HepG2 (cell line): ENCODE data around the gene NLGN2. TPM values are rescaled to one million over a fixed set of nuclear protein-coding genes. Genes with fewer than 3 reads are reported as not detected.

Experiments
- ATAC-seq: fragments of 200-7000 bp; cut with Tn5 transposase; 3 replicates; pipeline ENCODE4 v1.9.1; 2020; ENCODE audit warnings: mild to moderate bottlenecking, moderate library complexity
- BruUV-seq: library from RNA; stranded (reverse); fragments of 400-500 nt; replicated peaks from 2 replicates; lab custom pipeline; 2021; lab: Mats Ljungman, UMichigan
- CTCF ChIA-PET: fragments of 300-600 bp; formaldehyde crosslinking; extraction: SDS; loops from one replicate; lab custom pipeline; 2021; ENCODE audit warnings: low total read pairs, inconsistent platforms, low intra/inter-chr PET ratio; lab: Yijun Ruan, JAX
- POLR2A ChIA-PET: fragments of 350-600 bp; sonication (Branson Sonifier 250); formaldehyde crosslinking; loops from one replicate; lab custom pipeline; 2020; ENCODE audit warnings: antibody characterized with exemption, inconsistent platforms; lab: Yijun Ruan, JAX
- DNase-seq: peaks from one replicate; pipeline ENCODE4 v3.0.0-alpha.2; 2015; ENCODE audit warnings: low spot score
- FAIRE-seq: peaks from 3 replicates; lab custom pipeline; 2011; peaks lifted over from hg19 to GRCh38; lab: Jason Lieb, UNC
- H2AFZ ChIP-seq: one replicate; pipeline ENCODE4 v1.6.1; 2011; ENCODE audit warnings: low read length, inconsistent platforms
- H3K27ac ChIP-seq: fragments of 300-600 bp; 3 replicates; pipeline ENCODE4 v1.8.0; 2011; ENCODE audit warnings: mixed run types, mild to moderate bottlenecking, mixed read lengths, low read length, inconsistent platforms; ENCODE audit not compliant: insufficient read depth; ENCODE audit errors: extremely low read length
- H3K27me3 ChIP-seq, 2 experiments: fragments of 200-600 bp in 1 of 2; 2 replicates in 1 of 2; 3 replicates in 1 of 2; pipeline versions ENCODE4 v1.6.0 to v1.8.0; 2011; ENCODE audit warnings: low read length in 2 of 2, mild to moderate bottlenecking in 2 of 2, moderate library complexity in 2 of 2, inconsistent platforms in 1 of 2; ENCODE audit not compliant: insufficient read depth in 2 of 2, control insufficient read depth in 1 of 2
- H3K36me3 ChIP-seq, 2 experiments: fragments of 200-600 bp in 1 of 2; replicated peaks in 1 of 2; 2 replicates in 1 of 2; 3 replicates in 1 of 2; pipeline versions ENCODE4 v1.5.1 to v1.8.0; 2011; ENCODE audit warnings: low read length in 2 of 2, inconsistent platforms in 1 of 2; ENCODE audit not compliant: insufficient read depth in 2 of 2, control insufficient read depth in 1 of 2
- H3K4me1 ChIP-seq: 2 replicates; pipeline ENCODE4 v1.5.1; 2012; ENCODE audit warnings: low read length, inconsistent platforms; ENCODE audit not compliant: insufficient read depth
- H3K4me2 ChIP-seq: 2 replicates; pipeline ENCODE4 v1.6.0; 2011; ENCODE audit warnings: low read depth, low read length, inconsistent platforms
- H3K4me3 ChIP-seq, 3 experiments: fragments of 200-600 bp in 1 of 3; sonication (generic), shearing (Covaris generic) in 1 of 3; replicated peaks in 1 of 3; 2 replicates each; pipeline ENCODE4 v1.5.1; 2011 to 2016; ENCODE audit warnings: low read length in 3 of 3, inconsistent platforms in 2 of 3, low read depth in 2 of 3, mild to moderate bottlenecking in 2 of 3, control low read depth in 1 of 3, mixed read lengths in 1 of 3; ENCODE audit not compliant: insufficient read depth in 1 of 3
- H3K79me2 ChIP-seq: one replicate; pipeline ENCODE4 v1.6.1; 2011; ENCODE audit warnings: low read length, inconsistent platforms; ENCODE audit not compliant: insufficient read depth
- H3K9ac ChIP-seq: 2 replicates; pipeline ENCODE4 v1.6.0; 2011; ENCODE audit warnings: mild to moderate bottlenecking, low read depth, low read length, inconsistent platforms; ENCODE audit not compliant: insufficient read depth
- H3K9me3 ChIP-seq: 2 replicates; pipeline ENCODE4 v1.5.1; 2012; ENCODE audit warnings: mild to moderate bottlenecking, low read length
- H4K20me1 ChIP-seq: 2 replicates; pipeline ENCODE4 v1.6.0; 2011; ENCODE audit warnings: inconsistent platforms, mild to moderate bottlenecking, low read length, moderate library complexity; ENCODE audit not compliant: insufficient read depth
- ATF7 ChIP-seq, 2 experiments: fragments of 450-650 bp in 1 of 2; sonication (generic) in 1 of 2; formaldehyde crosslinking in 1 of 2; IDR thresholded peaks; 2 replicates each; pipeline versions ENCODE4 v1.4.0 to v1.6.1; 2016 to 2020; ENCODE audit warnings: antibody characterized with exemption in 1 of 2, mild to moderate bottlenecking in 1 of 2, missing genetic modification reagents in 1 of 2
- CREB1 ChIP-seq, 2 experiments: fragments of 450-650 bp in 1 of 2; IDR thresholded peaks; 2 replicates each; pipeline ENCODE4 v1.6.1; 2016 to 2017; ENCODE audit warnings: control low read depth in 1 of 2, mild to moderate bottlenecking in 1 of 2, missing compliant biosample characterization in 1 of 2, missing genetic modification characterization in 1 of 2
- IKZF1 ChIP-seq: fragments of 450-650 bp; IDR thresholded peaks from 2 replicates; pipeline ENCODE4 v1.7.1; 2016
- YEATS4 ChIP-seq: sonication (generic); formaldehyde crosslinking; IDR thresholded peaks from 2 replicates; pipeline ENCODE4 v1.4.0; 2020; ENCODE audit warnings: missing genetic modification reagents, borderline replicate concordance
- ZNF432 ChIP-seq: sonication (generic); formaldehyde crosslinking; IDR thresholded peaks from 2 replicates; pipeline ENCODE4 v1.5.0; 2020; ENCODE audit warnings: missing genetic modification reagents, mild to moderate bottlenecking, borderline replicate concordance
- ZNF7 ChIP-seq: IDR thresholded peaks from 2 replicates; pipeline ENCODE4 v1.6.1; 2016; ENCODE audit warnings: missing biosample characterization, missing genetic modification reagents
- ZNF773 ChIP-seq: sonication (generic); formaldehyde crosslinking; IDR thresholded peaks from 2 replicates; pipeline ENCODE4 v1.4.0; 2020; ENCODE audit warnings: missing genetic modification reagents, borderline replicate concordance
- WGBS: methylation state at CpG from one replicate; pipeline ENCODE4 v1.1.6; 2017; ENCODE audit warnings: low lambda C conversion rate; 5-methylcytosine and 5-hydroxymethylcytosine counted together
- in situ Hi-C: cut with HindIII; loops from 2 replicates; pipeline ENCODE4 v1.10.0; 2017; ENCODE audit warnings: low pct_unique_long_range_greater_than_20kb; ENCODE audit not compliant: extremely low pct_ligation_motif_present
- intact Hi-C: fragments of 100-400 bp; cut with micrococcal nuclease; formaldehyde crosslinking; loops from one replicate; pipeline ENCODE4 v1.10.0; 2022; ENCODE audit not compliant: unreplicated experiment
- polyA plus RNA-seq, 8 experiments: library from polyadenylated mRNA; depleted of rRNA in 3 of 8; stranded (reverse) in 7 of 8; unstranded in 1 of 8; fragments of >200 nt; fragmentation: Illumina TruSeq in 4 of 8; extraction: Trizol in 4 of 8; gene quantifications; 2 replicates each; pipeline versions ENCODE4 v1.2.1 to v1.2.3, GENCODE V29; 2011 to 2016; ENCODE audit warnings: low read depth in 4 of 8, missing spikeins in 1 of 8, mixed read lengths in 1 of 8; ENCODE audit not compliant: insufficient read depth in 1 of 8
- total RNA-seq, 5 experiments: library from RNA; depleted of rRNA; stranded (reverse); fragments of >200 nt; fragmentation: Illumina TruSeq; extraction: Trizol; gene quantifications; 2 replicates each; pipeline ENCODE4 v1.2.3, GENCODE V29; 2016; ENCODE audit warnings: low read depth in 1 of 5
- TF ChIP-seq, protein P1 (sequence below): sonication (generic); formaldehyde crosslinking; IDR thresholded peaks from 2 replicates; pipeline ENCODE4 v1.5.1; 2020; ENCODE audit warnings: mild to moderate bottlenecking, missing genetic modification reagents, moderate library complexity
- TF ChIP-seq, protein P2 (sequence below): sonication (generic); formaldehyde crosslinking; conservative IDR thresholded peaks from 2 replicates; pipeline ENCODE4 v1.4.0; 2020; ENCODE audit warnings: missing genetic modification reagents
- TF ChIP-seq, protein P3 (sequence below): sonication (generic); formaldehyde crosslinking; IDR thresholded peaks from 2 replicates; pipeline ENCODE4 v1.5.0; 2020; ENCODE audit warnings: missing genetic modification reagents, mild to moderate bottlenecking, borderline replicate concordance

The NLGN2 gene
- total and polyA plus RNA-seq, 2 of the 13 experiments (the other 11 are each of a cell fraction or from before 2014, with no cell fraction given) = 1.9 to 11.0 TPM

DNA sequence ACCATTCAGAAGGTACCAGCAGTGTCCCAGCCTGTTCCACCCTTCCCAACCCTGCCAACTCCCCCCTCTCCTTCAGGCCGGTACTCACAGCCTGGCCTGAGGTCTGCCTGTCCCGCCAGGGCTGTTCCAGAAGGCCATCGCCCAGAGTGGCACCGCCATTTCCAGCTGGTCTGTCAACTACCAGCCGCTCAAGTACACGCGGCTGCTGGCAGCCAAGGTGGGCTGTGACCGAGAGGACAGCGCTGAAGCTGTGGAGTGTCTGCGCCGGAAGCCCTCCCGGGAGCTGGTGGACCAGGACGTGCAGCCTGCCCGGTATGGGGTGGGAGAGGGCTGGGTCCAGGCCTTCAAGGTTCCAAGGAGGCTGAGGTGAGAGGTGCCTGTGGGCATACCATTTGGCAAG lies 7.2 kb downstream of the NLGN2 start (continued):
- TF ChIP-seq, protein P1, sequence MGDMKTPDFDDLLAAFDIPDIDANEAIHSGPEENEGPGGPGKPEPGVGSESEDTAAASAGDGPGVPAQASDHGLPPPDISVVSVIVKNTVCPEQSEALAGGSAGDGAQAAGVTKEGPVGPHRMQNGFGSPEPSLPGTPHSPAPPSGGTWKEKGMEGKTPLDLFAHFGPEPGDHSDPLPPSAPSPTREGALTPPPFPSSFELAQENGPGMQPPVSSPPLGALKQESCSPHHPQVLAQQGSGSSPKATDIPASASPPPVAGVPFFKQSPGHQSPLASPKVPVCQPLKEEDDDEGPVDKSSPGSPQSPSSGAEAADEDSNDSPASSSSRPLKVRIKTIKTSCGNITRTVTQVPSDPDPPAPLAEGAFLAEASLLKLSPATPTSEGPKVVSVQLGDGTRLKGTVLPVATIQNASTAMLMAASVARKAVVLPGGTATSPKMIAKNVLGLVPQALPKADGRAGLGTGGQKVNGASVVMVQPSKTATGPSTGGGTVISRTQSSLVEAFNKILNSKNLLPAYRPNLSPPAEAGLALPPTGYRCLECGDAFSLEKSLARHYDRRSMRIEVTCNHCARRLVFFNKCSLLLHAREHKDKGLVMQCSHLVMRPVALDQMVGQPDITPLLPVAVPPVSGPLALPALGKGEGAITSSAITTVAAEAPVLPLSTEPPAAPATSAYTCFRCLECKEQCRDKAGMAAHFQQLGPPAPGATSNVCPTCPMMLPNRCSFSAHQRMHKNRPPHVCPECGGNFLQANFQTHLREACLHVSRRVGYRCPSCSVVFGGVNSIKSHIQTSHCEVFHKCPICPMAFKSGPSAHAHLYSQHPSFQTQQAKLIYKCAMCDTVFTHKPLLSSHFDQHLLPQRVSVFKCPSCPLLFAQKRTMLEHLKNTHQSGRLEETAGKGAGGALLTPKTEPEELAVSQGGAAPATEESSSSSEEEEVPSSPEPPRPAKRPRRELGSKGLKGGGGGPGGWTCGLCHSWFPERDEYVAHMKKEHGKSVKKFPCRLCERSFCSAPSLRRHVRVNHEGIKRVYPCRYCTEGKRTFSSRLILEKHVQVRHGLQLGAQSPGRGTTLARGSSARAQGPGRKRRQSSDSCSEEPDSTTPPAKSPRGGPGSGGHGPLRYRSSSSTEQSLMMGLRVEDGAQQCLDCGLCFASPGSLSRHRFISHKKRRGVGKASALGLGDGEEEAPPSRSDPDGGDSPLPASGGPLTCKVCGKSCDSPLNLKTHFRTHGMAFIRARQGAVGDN (CRISPR knock-in tag) = no peak
- no peak for TF ChIP-seq ZNF773
- TF ChIP-seq, protein P2, sequence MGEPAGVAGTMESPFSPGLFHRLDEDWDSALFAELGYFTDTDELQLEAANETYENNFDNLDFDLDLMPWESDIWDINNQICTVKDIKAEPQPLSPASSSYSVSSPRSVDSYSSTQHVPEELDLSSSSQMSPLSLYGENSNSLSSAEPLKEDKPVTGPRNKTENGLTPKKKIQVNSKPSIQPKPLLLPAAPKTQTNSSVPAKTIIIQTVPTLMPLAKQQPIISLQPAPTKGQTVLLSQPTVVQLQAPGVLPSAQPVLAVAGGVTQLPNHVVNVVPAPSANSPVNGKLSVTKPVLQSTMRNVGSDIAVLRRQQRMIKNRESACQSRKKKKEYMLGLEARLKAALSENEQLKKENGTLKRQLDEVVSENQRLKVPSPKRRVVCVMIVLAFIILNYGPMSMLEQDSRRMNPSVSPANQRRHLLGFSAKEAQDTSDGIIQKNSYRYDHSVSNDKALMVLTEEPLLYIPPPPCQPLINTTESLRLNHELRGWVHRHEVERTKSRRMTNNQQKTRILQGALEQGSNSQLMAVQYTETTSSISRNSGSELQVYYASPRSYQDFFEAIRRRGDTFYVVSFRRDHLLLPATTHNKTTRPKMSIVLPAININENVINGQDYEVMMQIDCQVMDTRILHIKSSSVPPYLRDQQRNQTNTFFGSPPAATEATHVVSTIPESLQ (CRISPR knock-in tag) = no peak
- TF ChIP-seq, protein P3, sequence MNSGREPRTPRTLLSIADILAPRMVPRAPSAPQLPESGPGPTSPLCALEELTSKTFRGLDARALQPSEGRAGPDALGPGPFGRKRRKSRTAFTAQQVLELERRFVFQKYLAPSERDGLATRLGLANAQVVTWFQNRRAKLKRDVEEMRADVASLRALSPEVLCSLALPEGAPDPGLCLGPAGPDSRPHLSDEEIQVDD (CRISPR knock-in tag) = no peak

DNA sequence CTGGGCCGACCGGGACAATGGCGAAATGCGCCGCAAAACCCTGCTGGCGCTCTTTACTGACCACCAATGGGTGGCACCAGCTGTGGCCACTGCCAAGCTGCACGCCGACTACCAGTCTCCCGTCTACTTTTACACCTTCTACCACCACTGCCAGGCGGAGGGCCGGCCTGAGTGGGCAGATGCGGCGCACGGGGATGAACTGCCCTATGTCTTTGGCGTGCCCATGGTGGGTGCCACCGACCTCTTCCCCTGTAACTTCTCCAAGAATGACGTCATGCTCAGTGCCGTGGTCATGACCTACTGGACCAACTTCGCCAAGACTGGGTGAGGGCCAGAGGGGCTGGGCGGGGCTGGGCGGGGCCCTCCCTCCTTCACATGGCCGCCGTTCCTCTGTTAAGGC lies 8.1 kb downstream of the NLGN2 start:
- intact Hi-C loops (no loop called here), in situ Hi-C loops (no loop called here)
- no peak overlapping the region for H3K4me2 ChIP-seq
- no peaks in the 10 kb centered on the region for H3K9me3 ChIP-seq
- 91% methylated on average over 23 of the region's 23 CpGs for WGBS
- H2AFZ ChIP-seq = no peak overlapping the region
- H3K4me1 ChIP-seq = 0 out of 2 replicates have a peak, but pooled peaks cover 11% of the 10 kb centered on the region
- no TSS peak for BruUV-seq
- no peaks in the 10 kb centered on the region for H3K36me3 ChIP-seq
- TF ChIP-seq IKZF1 (no peak), ZNF432 (no peak), CREB1 (IDR thresholded peaks at IDR 0.05) (peak; percentile 78), CREB1 (CRISPR knock-in tag; IDR thresholded peaks at IDR 0.05) (no peak), ZNF7 (no peak), YEATS4 (CRISPR knock-in tag) (no peak), ATF7 (IDR thresholded peaks at IDR 0.05) (peak; percentile 95), ATF7 (CRISPR knock-in tag; IDR thresholded peaks at IDR 0.05) (no peak)
- no peak overlapping the region for H3K4me3 ChIP-seq
- H3K27ac ChIP-seq = no peak overlapping the region
- ATAC-seq (no peak), DNase-seq (no peak), FAIRE-seq (no peak)
- ChIA-PET POLR2A (no interaction called here), CTCF (no interaction called here)
- H4K20me1 ChIP-seq = no peaks in the 10 kb centered on the region
- peaks cover 1 to 5% of the 10 kb centered on the region in 2 experiments; a peak in 1 of 5 replicates for H3K27me3 ChIP-seq
- H3K79me2 ChIP-seq = no peaks in the 10 kb centered on the region
- no peak overlapping the region for H3K9ac ChIP-seq
